SK-N-SH (cell line): ENCODE results near the gene FOXI2. TPM values are rescaled to one million over a fixed set of nuclear protein-coding genes. Genes with fewer than 3 reads are reported as not detected.

Experiments
- CTCF ChIA-PET: fragments of 300-600, 350-600 bp; formaldehyde crosslinking; extraction: SDS; loops from one replicate; lab custom pipeline; 2021; lab: Yijun Ruan, JAX
- POLR2A ChIA-PET: fragments of 350-600 bp; sonication (Branson Sonifier 250); formaldehyde crosslinking; extraction: SDS; loops from one replicate; lab custom pipeline; 2020; ENCODE audit warnings: antibody characterized with exemption, inconsistent platforms; lab: Yijun Ruan, JAX
- DNase-seq: peaks from one replicate; pipeline ENCODE4 v3.0.0; 2012
- H2AFZ ChIP-seq: fragments of 200-600 bp; sonication (generic); 2 replicates; pipeline ENCODE4 v1.8.1; 2016; ENCODE audit warnings: antibody characterized with exemption, mild to moderate bottlenecking, low read depth
- H3F3A ChIP-seq: fragments of 200-600 bp; sonication (generic); replicated peaks from 2 replicates; pipeline ENCODE3; 2016; ENCODE audit warnings: antibody characterized with exemption, mild to moderate bottlenecking; ENCODE audit not compliant: insufficient read depth
- H3K27ac ChIP-seq, 2 experiments: fragments of 200-500 bp in 1 of 2; fragments of 200-600 bp in 1 of 2; sonication (Bioruptor generic) in 1 of 2; sonication (generic), shearing (Covaris generic) in 1 of 2; 2 replicates each; pipeline versions ENCODE4 v1.5.1 to v1.6.1; 2014 to 2016; ENCODE audit warnings: low read depth in 2 of 2, inconsistent platforms in 1 of 2, low read length in 1 of 2, mild to moderate bottlenecking in 1 of 2, mixed read lengths in 1 of 2
- H3K27me3 ChIP-seq: fragments of 200-600 bp; sonication (generic), shearing (Covaris generic); 2 replicates; pipeline ENCODE4 v1.6.1; 2016; ENCODE audit warnings: mixed run types; ENCODE audit not compliant: insufficient read depth
- H3K36me3 ChIP-seq, 2 experiments: fragments of 200-500 bp in 1 of 2; fragments of 200-600 bp in 1 of 2; sonication (Bioruptor generic) in 1 of 2; sonication (generic) in 1 of 2; replicated peaks in 1 of 2; 2 replicates each; pipeline versions ENCODE3 to v1.5.1; 2014 to 2016; ENCODE audit warnings: low read length in 1 of 2, mild to moderate bottlenecking in 1 of 2; ENCODE audit not compliant: insufficient read depth in 2 of 2, control insufficient read depth in 1 of 2
- H3K4me1 ChIP-seq, 2 experiments: fragments of 200-500 bp in 1 of 2; fragments of 200-600 bp in 1 of 2; sonication (Bioruptor generic) in 1 of 2; sonication (generic), shearing (Covaris generic) in 1 of 2; 2 replicates each; pipeline versions ENCODE4 v1.5.1 to v1.6.1; 2014 to 2016; ENCODE audit warnings: low read depth in 1 of 2, low read length in 1 of 2, mixed run types in 1 of 2; ENCODE audit not compliant: insufficient read depth in 2 of 2, control insufficient read depth in 1 of 2
- H3K4me2 ChIP-seq: fragments of 200-600 bp; sonication (generic), shearing (Covaris generic); 2 replicates; pipeline ENCODE4 v1.6.1; 2017; ENCODE audit warnings: mixed run types
- H3K4me3 ChIP-seq, 2 experiments: fragments of 200-500 bp in 1 of 2; fragments of 200-600 bp in 1 of 2; sonication (Bioruptor generic) in 1 of 2; sonication (generic), shearing (Covaris generic) in 1 of 2; 2 replicates each; pipeline versions ENCODE4 v1.5.1 to v1.8.1; 2014 to 2016; ENCODE audit warnings: low read depth in 2 of 2, inconsistent platforms in 1 of 2, low read length in 1 of 2, mild to moderate bottlenecking in 1 of 2, mixed read lengths in 1 of 2, moderate library complexity in 1 of 2
- H3K79me2 ChIP-seq: fragments of 200-600 bp; sonication (generic); 2 replicates; pipeline ENCODE4 v1.8.1; 2017; ENCODE audit warnings: mild to moderate bottlenecking; ENCODE audit not compliant: insufficient read depth
- H3K9ac ChIP-seq: fragments of 200-600 bp; sonication (generic); 2 replicates; pipeline ENCODE4 v1.6.1; 2017; ENCODE audit warnings: mixed run types
- H3K9me2 ChIP-seq: fragments of 200-600 bp; sonication (generic); 2 replicates; pipeline ENCODE4 v1.6.1; 2017; ENCODE audit warnings: mixed run types
- H3K9me3 ChIP-seq: fragments of 200-600 bp; sonication (generic); 2 replicates; pipeline ENCODE4 v1.6.1; 2017; ENCODE audit warnings: mixed run types, mild to moderate bottlenecking, moderate library complexity
- H4K20me1 ChIP-seq: fragments of 200-600 bp; sonication (generic); 2 replicates; pipeline ENCODE4 v1.6.1; 2017; ENCODE audit warnings: mild to moderate bottlenecking, mixed run types; ENCODE audit not compliant: insufficient read depth
- CHD2 ChIP-seq: fragments of 150-350 bp; IDR thresholded peaks from 2 replicates; pipeline ENCODE4 v1.6.1; 2018; ENCODE audit warnings: low read length; ENCODE audit not compliant: partially characterized antibody
- ELF1 ChIP-seq: IDR thresholded peaks from 2 replicates; pipeline ENCODE4 v1.4.0; 2012
- EP300 ChIP-seq, 2 experiments: IDR thresholded peaks; 2 replicates each; pipeline versions ENCODE4 v1.4.0 to v1.6.1; 2012; ENCODE audit warnings: borderline replicate concordance in 1 of 2, low read depth in 1 of 2, low read length in 1 of 2
- FOSL2 ChIP-seq: IDR thresholded peaks from 2 replicates; pipeline ENCODE4 v1.4.0; 2012; ENCODE audit warnings: low read depth, mild to moderate bottlenecking, moderate library complexity, borderline replicate concordance
- FOXM1 ChIP-seq: IDR thresholded peaks from 2 replicates; pipeline ENCODE4 v1.4.0; 2012; ENCODE audit warnings: low read depth, mild to moderate bottlenecking
- GABPA ChIP-seq: IDR thresholded peaks from 2 replicates; pipeline ENCODE4 v1.4.0; 2012; ENCODE audit warnings: low read depth, mild to moderate bottlenecking
- GATA2 ChIP-seq: sonication (generic); formaldehyde crosslinking; IDR thresholded peaks from 2 replicates; pipeline ENCODE4 v1.5.0; 2020; ENCODE audit warnings: mild to moderate bottlenecking, missing genetic modification reagents
- JUND ChIP-seq: IDR thresholded peaks from 2 replicates; pipeline ENCODE4 v1.4.0; 2012
- MAX ChIP-seq: IDR thresholded peaks from 2 replicates; pipeline ENCODE4 v1.4.0; 2012; ENCODE audit warnings: low read depth
- MEF2A ChIP-seq: IDR thresholded peaks from 2 replicates; pipeline ENCODE4 v1.4.0; 2012; ENCODE audit warnings: low read depth, borderline replicate concordance
- NFIC ChIP-seq: IDR thresholded peaks from 2 replicates; pipeline ENCODE4 v1.4.0; 2012; ENCODE audit warnings: borderline replicate concordance
- PBX3 ChIP-seq: IDR thresholded peaks from 2 replicates; pipeline ENCODE4; 2012
- RAD21 ChIP-seq: IDR thresholded peaks from 2 replicates; pipeline ENCODE4 v1.6.1; 2012; ENCODE audit warnings: mild to moderate bottlenecking, low read length
- REST ChIP-seq: IDR thresholded peaks from 2 replicates; pipeline ENCODE4 v1.6.1; 2012; ENCODE audit warnings: mild to moderate bottlenecking, low read depth, low read length, moderate library complexity
- RFX5 ChIP-seq: IDR thresholded peaks from 2 replicates; pipeline ENCODE4 v1.6.1; 2012; ENCODE audit warnings: mild to moderate bottlenecking, improper control_type of control experiment, low read length
- SIN3A ChIP-seq: IDR thresholded peaks from 2 replicates; pipeline ENCODE4 v1.6.1; 2012; ENCODE audit warnings: low read depth, mild to moderate bottlenecking, low read length, moderate library complexity, borderline replicate concordance
- TAF1 ChIP-seq: IDR thresholded peaks from 2 replicates; pipeline ENCODE4 v1.6.1; 2012; ENCODE audit warnings: low read depth, mild to moderate bottlenecking, low read length, moderate library complexity, borderline replicate concordance
- TCF12 ChIP-seq: IDR thresholded peaks from 2 replicates; pipeline ENCODE4 v1.4.0; 2012
- USF1 ChIP-seq: IDR thresholded peaks from 2 replicates; pipeline ENCODE4 v1.4.0; 2012; ENCODE audit warnings: low read depth, borderline replicate concordance
- YY1 ChIP-seq: IDR thresholded peaks from 2 replicates; pipeline ENCODE4 v1.4.0; 2012; ENCODE audit warnings: low read depth, mild to moderate bottlenecking
- ZBTB33 ChIP-seq: IDR thresholded peaks from 2 replicates; pipeline ENCODE4 v1.4.0; 2012; ENCODE audit warnings: low read depth, borderline replicate concordance
- WGBS: methylation state at CpG from one replicate; pipeline ENCODE4 v1.1.6; 2017; ENCODE audit warnings: low lambda C conversion rate; 5-methylcytosine and 5-hydroxymethylcytosine counted together
- polyA plus RNA-seq, 3 experiments: library from polyadenylated mRNA; depleted of rRNA; stranded (reverse); fragments of >200 nt; gene quantifications; 2 replicates each; pipeline ENCODE4 v1.2.3, GENCODE V29; 2012

The FOXI2 gene
- polyA plus RNA-seq, 1 of the 3 experiments (the other 2 are of a cell fraction): not detected

GRCh38 chr10:127720142-127720541 lies 16.8 kb upstream of the FOXI2 start (continued):
- TF ChIP-seq REST: no peak

GRCh38 chr10:127720903-127721302 lies 16.1 kb upstream of the FOXI2 start:
- H3F3A ChIP-seq: no peaks in the 10 kb centered on the region
- H3K4me3 ChIP-seq: no peak overlapping the region
- no peak for TF ChIP-seq JUND
- TF ChIP-seq CHD2: no peak
- no peak for TF ChIP-seq MAX
- no peak for TF ChIP-seq PBX3
- no peak for TF ChIP-seq RFX5
- TF ChIP-seq NFIC: no peak
- no peak for TF ChIP-seq FOSL2
- no peak for TF ChIP-seq FOXM1
- no peak overlapping the region for H3K4me2 ChIP-seq
- WGBS: 17% methylated on average over 2 of the region's 3 CpGs
- no peaks in the 10 kb centered on the region for H3K36me3 ChIP-seq
- ChIA-PET POLR2A (no interaction called here), CTCF (interaction anchor here (5.8 kb wide), 1 partner anchor 133 kb away, joined by 29 read pairs; no protein-coding TSS in a partner anchor)
- H3K9me2 ChIP-seq: no peaks in the 10 kb centered on the region
- DNase-seq: no peak
- no peaks in the 10 kb centered on the region for H3K9me3 ChIP-seq
- H4K20me1 ChIP-seq: no peaks in the 10 kb centered on the region
- no peaks in the 10 kb centered on the region for H3K4me1 ChIP-seq
- H3K27ac ChIP-seq: no peak overlapping the region
- H3K79me2 ChIP-seq: no peaks in the 10 kb centered on the region
- no peak overlapping the region for H2AFZ ChIP-seq
- H3K27me3 ChIP-seq: no peaks in the 10 kb centered on the region
- H3K9ac ChIP-seq: no peak overlapping the region

- no peak overlapping the region for H2AFZ ChIP-seq
- 2% methylated on average over 7 of the region's 11 CpGs for WGBS
- H3K4me3 ChIP-seq: no peak overlapping the region
- no peak for DNase-seq
- H4K20me1 ChIP-seq: no peaks in the 10 kb centered on the region
- no peaks in the 10 kb centered on the region for H3K27me3 ChIP-seq
- POLR2A ChIA-PET: no interaction called here
- H3F3A ChIP-seq: no peaks in the 10 kb centered on the region
- H3K27ac ChIP-seq: no peak overlapping the region
- no peaks in the 10 kb centered on the region for H3K9me2 ChIP-seq
- no peaks in the 10 kb centered on the region for H3K79me2 ChIP-seq
- CTCF ChIA-PET: interaction anchor here (1.0 to 1.4 kb wide), 2 partner anchors 19 to 119 kb away, joined by 3 read pairs; no protein-coding TSS in a partner anchor
- no peaks in the 10 kb centered on the region for H3K9me3 ChIP-seq
- no peak overlapping the region for H3K4me2 ChIP-seq
- no peaks in the 10 kb centered on the region for H3K36me3 ChIP-seq
- H3K4me1 ChIP-seq: no peaks in the 10 kb centered on the region
- no peak overlapping the region for H3K9ac ChIP-seq
- TF ChIP-seq RFX5 (no peak), EP300 (IDR thresholded peaks at IDR 0.05; ENCODE audit: borderline replicate concordance in 1 of 2, low read depth in 1 of 2, low read length in 1 of 2) (no peak), SIN3A (no peak), TCF12 (no peak), GATA2 (CRISPR knock-in tag) (no peak), GABPA (no peak), MEF2A (no peak), TAF1 (no peak), YY1 (no peak), CHD2 (no peak), ZBTB33 (no peak), ELF1 (no peak), USF1 (no peak), RAD21 (no peak), FOSL2 (no peak)
These were observed 2.2 kb upstream of the FOXI2 start for GRCh38 chr10:127734753-127735152.
